ENCODE results near the gene CHCHD6.
A peak's percentile ranks its signal among the peaks of the same experiment; 100 is the strongest.

The CHCHD6 gene

DNA sequence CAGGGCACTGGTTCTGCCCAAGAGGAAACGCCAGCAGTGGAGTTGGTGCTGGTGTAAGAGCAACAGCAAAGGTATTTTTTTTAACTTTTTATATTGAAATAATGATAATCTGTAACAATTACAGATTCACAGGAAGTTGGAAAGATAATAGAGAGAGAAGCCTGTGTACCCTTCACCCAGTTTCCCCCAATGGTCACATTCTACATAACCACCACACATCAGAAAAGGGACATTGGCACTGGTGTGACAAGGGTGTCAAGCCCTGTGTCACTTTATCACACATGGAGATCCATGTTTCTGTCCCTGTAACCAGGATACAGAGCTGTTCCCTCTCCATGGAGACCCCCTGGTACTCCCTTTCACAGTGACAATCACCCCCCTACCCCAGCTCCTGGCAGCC, 269.8 kb downstream of the CHCHD6 start:
- Histone ChIP-seq H3K9me3 (replicated peaks in 1 of 2; ENCODE audit: control insufficient read depth in 2 of 2, insufficient read depth in 1 of 2, low read depth in 1 of 2, low read length in 2 of 2) (peaks cover 8 to 9% of the 10 kb centered on the region in 2 donors), H3K27ac (replicated peaks; ENCODE audit: low read length) (no peak overlapping the region), H2BK12ac (ENCODE audit: low read length) (no peak overlapping the region), H3K4me3 (ENCODE audit: low read length in 2 of 2) (no peak overlapping the region), H4K91ac (ENCODE audit: low read depth, low read length, poor library complexity) (no peak overlapping the region), H2AK5ac (ENCODE audit: low read depth, low read length) (no peak overlapping the region), H2BK120ac (ENCODE audit: low read depth, low read length) (no peak overlapping the region), H4K8ac (ENCODE audit: low read depth, low read length) (no peak overlapping the region), H3K14ac (ENCODE audit: low read length) (no peak overlapping the region), H3K79me1 (ENCODE audit: low read depth, low read length) (peaks cover 2% of the 10 kb centered on the region), H3K23ac (ENCODE audit: low read depth, low read length, poor library complexity) (no peak overlapping the region), H3K4me1 (ENCODE audit: control insufficient read depth in 2 of 2, insufficient read depth in 1 of 2, low read depth in 1 of 2, low read length in 2 of 2) (peaks cover 17 to 39% of the 10 kb centered on the region in 2 donors), H2BK15ac (ENCODE audit: low read length) (no peak overlapping the region), H2AFZ (ENCODE audit: low read length) (no peak overlapping the region), H2BK5ac (ENCODE audit: low read length) (no peak overlapping the region), H3K27me3 (ENCODE audit: control insufficient read depth in 3 of 3, insufficient read depth in 3 of 3, low read depth in 1 of 3, low read length in 3 of 3) (no peaks in the 10 kb centered on the region), H3K9ac (ENCODE audit: low read depth, low read length, poor library complexity) (no peak overlapping the region), H3K4me2 (ENCODE audit: insufficient read depth, low read length, poor library complexity, severe bottlenecking) (no peak overlapping the region), H3K36me3 (replicated peaks in 1 of 2; ENCODE audit: control insufficient read depth in 2 of 2, insufficient read depth in 2 of 2, low read length in 2 of 2) (no peaks in the 10 kb centered on the region), H3K18ac (ENCODE audit: low read length) (no peak overlapping the region), H3K4ac (ENCODE audit: low read length) (no peak overlapping the region)
- DNase-seq (ENCODE audit: low spot score): no peak
- WGBS, 2 donors (ENCODE audit: extremely low coverage in 2 of 2, insufficient read length in 2 of 2, insufficient replicate concordance in 1 of 2): no CpG with 5 or more reads among the region's 1 CpG

DNA sequence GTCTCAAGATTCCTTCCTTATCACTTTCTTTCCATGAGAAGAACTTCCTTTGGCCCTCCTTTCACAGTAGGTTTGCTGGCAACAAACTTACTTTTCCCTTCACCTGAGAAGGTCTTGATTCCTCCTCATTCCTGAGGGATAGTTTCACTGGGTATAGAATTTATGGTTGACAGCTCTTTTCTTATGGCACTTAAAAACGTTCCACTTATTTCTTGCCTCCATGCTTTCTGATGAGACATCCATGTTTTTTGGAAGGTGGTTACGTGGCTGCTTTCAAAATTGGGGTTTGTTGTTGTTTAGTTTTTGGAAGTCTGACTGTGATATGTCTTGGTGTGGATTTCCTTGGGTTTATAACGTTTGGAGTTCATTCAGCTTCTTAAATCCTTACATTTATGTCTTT, 270.7 kb downstream of the CHCHD6 start:
- H3K4me2 ChIP-seq (ENCODE audit: insufficient read depth, low read length, poor library complexity, severe bottlenecking): no peak overlapping the region
- H3K4ac ChIP-seq (ENCODE audit: low read length): no peak overlapping the region
- no peak overlapping the region for H2AFZ ChIP-seq (ENCODE audit: low read length)
- H3K79me1 ChIP-seq (ENCODE audit: low read depth, low read length): peaks cover 2% of the 10 kb centered on the region
- H4K8ac ChIP-seq (ENCODE audit: low read depth, low read length): no peak overlapping the region
- no peak overlapping the region for H2BK120ac ChIP-seq (ENCODE audit: low read depth, low read length)
- no peak overlapping the region for H2BK12ac ChIP-seq (ENCODE audit: low read length)
- no peak overlapping the region for H4K91ac ChIP-seq (ENCODE audit: low read depth, low read length, poor library complexity)
- H3K9ac ChIP-seq (ENCODE audit: low read depth, low read length, poor library complexity): no peak overlapping the region
- H3K4me3 ChIP-seq (ENCODE audit: low read length in 2 of 2): no peak overlapping the region
- no CpG with 5 or more reads among the region's 3 CpGs for WGBS, 2 donors (ENCODE audit: extremely low coverage in 2 of 2, insufficient read length in 2 of 2, insufficient replicate concordance in 1 of 2)
- no peaks in the 10 kb centered on the region for H3K27me3 ChIP-seq (ENCODE audit: control insufficient read depth in 3 of 3, insufficient read depth in 3 of 3, low read depth in 1 of 3, low read length in 3 of 3)
- H3K23ac ChIP-seq (ENCODE audit: low read depth, low read length, poor library complexity): no peak overlapping the region
- H3K9me3 ChIP-seq (replicated peaks in 1 of 2; ENCODE audit: control insufficient read depth in 2 of 2, insufficient read depth in 1 of 2, low read depth in 1 of 2, low read length in 2 of 2): peaks cover 8 to 9% of the 10 kb centered on the region in 2 donors
- H2AK5ac ChIP-seq (ENCODE audit: low read depth, low read length): no peak overlapping the region
- H3K18ac ChIP-seq (ENCODE audit: low read length): no peak overlapping the region
- H3K36me3 ChIP-seq (replicated peaks in 1 of 2; ENCODE audit: control insufficient read depth in 2 of 2, insufficient read depth in 2 of 2, low read length in 2 of 2): no peaks in the 10 kb centered on the region
- H3K14ac ChIP-seq (ENCODE audit: low read length): no peak overlapping the region
- no peak overlapping the region for H3K27ac ChIP-seq (replicated peaks; ENCODE audit: low read length)
- peaks cover 10 to 31% of the 10 kb centered on the region in 2 donors for H3K4me1 ChIP-seq (ENCODE audit: control insufficient read depth in 2 of 2, insufficient read depth in 1 of 2, low read depth in 1 of 2, low read length in 2 of 2)
- DNase-seq (ENCODE audit: low spot score): no peak
- no peak overlapping the region for H2BK5ac ChIP-seq (ENCODE audit: low read length)
- H2BK15ac ChIP-seq (ENCODE audit: low read length): no peak overlapping the region

DNA sequence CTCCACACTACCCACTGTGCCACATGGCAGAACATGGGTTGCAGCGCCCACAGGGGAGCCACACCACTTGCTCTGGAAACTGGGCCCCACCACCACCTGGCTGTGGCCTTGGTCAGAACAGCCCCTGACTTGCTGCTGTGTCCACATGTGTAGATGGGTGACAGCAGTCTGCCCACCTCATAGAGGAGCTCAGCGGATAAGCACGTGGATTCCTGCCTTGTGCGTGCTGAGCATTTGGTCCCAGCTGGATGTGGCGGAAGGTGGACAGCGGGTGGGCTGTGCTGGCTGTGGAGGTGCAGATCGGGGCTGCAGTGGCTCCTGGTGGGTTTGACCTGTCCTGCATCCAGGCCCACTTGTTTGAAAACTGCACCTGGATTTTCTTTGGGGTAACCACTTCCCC, 272.9 kb downstream of the CHCHD6 start:
- Histone ChIP-seq H3K4me2 (ENCODE audit: insufficient read depth, low read length, poor library complexity, severe bottlenecking) (no peak overlapping the region), H3K14ac (ENCODE audit: low read length) (no peak overlapping the region), H3K18ac (ENCODE audit: low read length) (no peak overlapping the region), H2AFZ (ENCODE audit: low read length) (no peak overlapping the region), H2BK5ac (ENCODE audit: low read length) (no peak overlapping the region), H3K9ac (ENCODE audit: low read depth, low read length, poor library complexity) (no peak overlapping the region), H2AK5ac (ENCODE audit: low read depth, low read length) (no peak overlapping the region), H3K23ac (ENCODE audit: low read depth, low read length, poor library complexity) (no peak overlapping the region), H4K8ac (ENCODE audit: low read depth, low read length) (no peak overlapping the region), H2BK12ac (ENCODE audit: low read length) (no peak overlapping the region), H2BK120ac (ENCODE audit: low read depth, low read length) (no peak overlapping the region), H3K27ac (replicated peaks; ENCODE audit: low read length) (no peak overlapping the region), H3K79me1 (ENCODE audit: low read depth, low read length) (peaks cover 2% of the 10 kb centered on the region), H2BK15ac (ENCODE audit: low read length) (no peak overlapping the region), H3K4me3 (ENCODE audit: low read length in 2 of 2) (no peak overlapping the region), H3K9me3 (replicated peaks in 1 of 2; ENCODE audit: control insufficient read depth in 2 of 2, insufficient read depth in 1 of 2, low read depth in 1 of 2, low read length in 2 of 2) (peaks cover 8 to 9% of the 10 kb centered on the region in 2 donors), H3K27me3 (ENCODE audit: control insufficient read depth in 3 of 3, insufficient read depth in 3 of 3, low read depth in 1 of 3, low read length in 3 of 3) (peaks cover 0 to 3% (median 0%) of the 10 kb centered on the region in 3 experiments), H4K91ac (ENCODE audit: low read depth, low read length, poor library complexity) (no peak overlapping the region), H3K4me1 (ENCODE audit: control insufficient read depth in 2 of 2, insufficient read depth in 1 of 2, low read depth in 1 of 2, low read length in 2 of 2) (peaks cover 11% of the 10 kb centered on the region in 2 donors), H3K36me3 (replicated peaks in 1 of 2; ENCODE audit: control insufficient read depth in 2 of 2, insufficient read depth in 2 of 2, low read length in 2 of 2) (no peaks in the 10 kb centered on the region), H3K4ac (ENCODE audit: low read length) (no peak overlapping the region)
- DNase-seq (ENCODE audit: low spot score): no peak
- WGBS, 2 donors (ENCODE audit: extremely low coverage in 2 of 2, insufficient read length in 2 of 2, insufficient replicate concordance in 1 of 2): no CpG with 5 or more reads among the region's 7 CpGs

DNA sequence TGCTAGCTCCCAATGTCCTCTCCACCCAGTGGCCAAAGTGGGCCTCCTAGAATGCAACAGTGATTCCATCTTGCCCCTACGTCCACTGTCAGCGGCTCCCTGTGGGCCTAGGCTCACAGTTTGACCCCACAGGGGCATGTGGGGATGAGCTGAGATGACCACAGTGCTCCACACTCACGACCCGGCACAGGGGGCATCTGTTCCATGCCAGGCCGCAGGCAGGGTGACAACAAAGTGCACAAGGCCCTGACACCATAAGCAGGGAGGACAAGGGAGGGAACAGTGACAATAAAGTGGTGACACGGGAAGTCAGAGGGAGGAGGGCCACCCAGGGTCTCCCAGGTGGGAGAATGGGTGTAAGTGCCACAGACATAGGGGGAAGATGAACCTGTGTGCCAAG, 273.8 kb downstream of the CHCHD6 start:
- no peak for DNase-seq (ENCODE audit: low spot score)
- peaks cover 6 to 10% of the 10 kb centered on the region in 2 donors for H3K4me1 ChIP-seq (ENCODE audit: control insufficient read depth in 2 of 2, insufficient read depth in 1 of 2, low read depth in 1 of 2, low read length in 2 of 2)
- WGBS, 2 donors (ENCODE audit: extremely low coverage in 2 of 2, insufficient read length in 2 of 2, insufficient replicate concordance in 1 of 2): no CpG with 5 or more reads among the region's 6 CpGs
- H3K9ac ChIP-seq (ENCODE audit: low read depth, low read length, poor library complexity): peak overlapping the region; percentile 82
- peaks cover 2% of the 10 kb centered on the region for H3K79me1 ChIP-seq (ENCODE audit: low read depth, low read length)
- no peak overlapping the region for H4K8ac ChIP-seq (ENCODE audit: low read depth, low read length)
- no peak overlapping the region for H3K4me2 ChIP-seq (ENCODE audit: insufficient read depth, low read length, poor library complexity, severe bottlenecking)
- H3K27me3 ChIP-seq (ENCODE audit: control insufficient read depth in 3 of 3, insufficient read depth in 3 of 3, low read depth in 1 of 3, low read length in 3 of 3): peaks cover 0 to 7% (median 0%) of the 10 kb centered on the region in 3 experiments
- peaks cover 8 to 9% of the 10 kb centered on the region in 2 donors for H3K9me3 ChIP-seq (replicated peaks in 1 of 2; ENCODE audit: control insufficient read depth in 2 of 2, insufficient read depth in 1 of 2, low read depth in 1 of 2, low read length in 2 of 2)
- no peak overlapping the region for H3K27ac ChIP-seq (replicated peaks; ENCODE audit: low read length)
- H3K18ac ChIP-seq (ENCODE audit: low read length): peak overlapping the region; percentile 65
- peak overlapping the region; percentile 74 for H4K91ac ChIP-seq (ENCODE audit: low read depth, low read length, poor library complexity)
- peak overlapping the region; percentile 8 for H2BK15ac ChIP-seq (ENCODE audit: low read length)
- peak overlapping the region; percentile 71 for H3K23ac ChIP-seq (ENCODE audit: low read depth, low read length, poor library complexity)
- H2BK12ac ChIP-seq (ENCODE audit: low read length): no peak overlapping the region
- peak overlapping the region; percentile 49 for H3K14ac ChIP-seq (ENCODE audit: low read length)
- H3K4me3 ChIP-seq (ENCODE audit: low read length in 2 of 2): peak overlapping the region in 1 of 2 donors; percentile 0
- H2BK5ac ChIP-seq (ENCODE audit: low read length): no peak overlapping the region
- no peaks in the 10 kb centered on the region for H3K36me3 ChIP-seq (replicated peaks in 1 of 2; ENCODE audit: control insufficient read depth in 2 of 2, insufficient read depth in 2 of 2, low read length in 2 of 2)
- no peak overlapping the region for H3K4ac ChIP-seq (ENCODE audit: low read length)
- no peak overlapping the region for H2AFZ ChIP-seq (ENCODE audit: low read length)
- no peak overlapping the region for H2BK120ac ChIP-seq (ENCODE audit: low read depth, low read length)
- peak overlapping the region; percentile 0 for H2AK5ac ChIP-seq (ENCODE audit: low read depth, low read length)
